Measurements from ENCODE around the gene RPLP1.

RPLP1 gene

DNA sequence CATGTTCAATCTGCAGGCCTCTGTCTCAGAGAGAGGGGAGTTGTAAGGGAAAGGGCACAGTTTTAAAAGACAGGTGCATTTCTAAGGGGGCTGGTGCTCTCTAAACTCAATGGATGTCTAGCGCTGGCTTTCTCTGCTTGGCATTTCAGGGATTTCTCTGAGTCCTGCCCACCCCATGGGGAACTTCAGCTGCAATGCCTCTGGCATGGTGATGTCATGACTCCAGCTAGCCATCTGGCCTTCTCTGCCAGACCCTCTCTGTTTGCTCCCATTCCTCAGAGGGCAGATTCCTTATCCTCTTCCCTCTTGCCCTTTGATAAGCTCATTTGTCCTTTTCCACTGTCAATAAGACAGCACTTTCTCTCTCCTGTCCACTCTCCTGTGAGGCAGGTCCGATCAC lies 40.8 kb downstream of the RPLP1 start:
- DNase-seq (ENCODE audit: low read depth), result no peak
- no peak overlapping the region for H3K4me3 ChIP-seq (ENCODE audit: low read length)
- TF ChIP-seq, protein P1, sequence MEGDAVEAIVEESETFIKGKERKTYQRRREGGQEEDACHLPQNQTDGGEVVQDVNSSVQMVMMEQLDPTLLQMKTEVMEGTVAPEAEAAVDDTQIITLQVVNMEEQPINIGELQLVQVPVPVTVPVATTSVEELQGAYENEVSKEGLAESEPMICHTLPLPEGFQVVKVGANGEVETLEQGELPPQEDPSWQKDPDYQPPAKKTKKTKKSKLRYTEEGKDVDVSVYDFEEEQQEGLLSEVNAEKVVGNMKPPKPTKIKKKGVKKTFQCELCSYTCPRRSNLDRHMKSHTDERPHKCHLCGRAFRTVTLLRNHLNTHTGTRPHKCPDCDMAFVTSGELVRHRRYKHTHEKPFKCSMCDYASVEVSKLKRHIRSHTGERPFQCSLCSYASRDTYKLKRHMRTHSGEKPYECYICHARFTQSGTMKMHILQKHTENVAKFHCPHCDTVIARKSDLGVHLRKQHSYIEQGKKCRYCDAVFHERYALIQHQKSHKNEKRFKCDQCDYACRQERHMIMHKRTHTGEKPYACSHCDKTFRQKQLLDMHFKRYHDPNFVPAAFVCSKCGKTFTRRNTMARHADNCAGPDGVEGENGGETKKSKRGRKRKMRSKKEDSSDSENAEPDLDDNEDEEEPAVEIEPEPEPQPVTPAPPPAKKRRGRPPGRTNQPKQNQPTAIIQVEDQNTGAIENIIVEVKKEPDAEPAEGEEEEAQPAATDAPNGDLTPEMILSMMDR (IDR thresholded peaks at IDR 0.05; ENCODE audit: insufficient read depth, low read depth, low read length, missing control alignments), result no peak

DNA sequence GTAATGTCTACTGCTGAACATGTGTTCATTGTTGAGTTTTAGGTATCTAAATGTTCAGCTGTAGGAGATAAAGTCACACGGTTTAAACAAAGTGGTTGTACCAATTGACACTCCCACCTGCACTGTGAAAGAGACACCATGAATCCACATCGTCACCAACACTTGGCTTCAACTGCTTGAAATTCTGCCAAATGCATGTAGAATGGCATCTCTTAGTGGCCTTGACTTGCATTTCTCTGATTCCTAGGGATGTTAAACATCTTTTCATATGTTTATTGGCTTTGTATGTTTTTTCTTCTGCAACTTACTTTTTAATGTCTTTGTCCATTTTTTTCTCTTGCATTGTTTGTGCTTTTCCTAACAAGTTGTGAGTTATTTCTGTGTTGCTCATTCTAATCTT lies 43.4 kb downstream of the RPLP1 start:
- DNase-seq (ENCODE audit: low read depth), result no peak
- H3K4me3 ChIP-seq (ENCODE audit: low read length), result no peak overlapping the region
- TF ChIP-seq, protein P1 (IDR thresholded peaks at IDR 0.05; ENCODE audit: insufficient read depth, low read depth, low read length, missing control alignments), result no peak

DNA sequence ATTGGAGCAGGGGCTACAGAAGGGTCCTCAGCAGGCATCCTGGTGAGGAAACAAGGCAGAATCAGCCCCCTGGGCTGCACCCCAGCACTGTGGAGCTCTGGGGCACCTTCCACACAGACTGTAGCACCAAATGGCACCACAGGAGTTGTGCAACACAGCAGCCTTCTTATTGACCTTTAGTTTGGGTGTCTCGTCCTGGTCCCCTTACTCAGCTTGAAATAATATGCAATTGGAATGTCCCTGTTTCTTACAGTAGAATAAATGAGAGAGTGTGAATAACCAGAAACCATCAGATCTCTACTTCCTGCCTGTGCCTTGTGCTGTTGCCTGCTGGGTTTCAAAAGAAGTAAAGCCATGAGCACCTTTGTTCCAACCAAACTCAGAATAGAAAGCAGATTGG lies 44.5 kb downstream of the RPLP1 start:
- no peak overlapping the region for H3K4me3 ChIP-seq (ENCODE audit: low read length)
- TF ChIP-seq, protein P1 (IDR thresholded peaks at IDR 0.05; ENCODE audit: insufficient read depth, low read depth, low read length, missing control alignments), result no peak
- no peak for DNase-seq (ENCODE audit: low read depth)

DNA sequence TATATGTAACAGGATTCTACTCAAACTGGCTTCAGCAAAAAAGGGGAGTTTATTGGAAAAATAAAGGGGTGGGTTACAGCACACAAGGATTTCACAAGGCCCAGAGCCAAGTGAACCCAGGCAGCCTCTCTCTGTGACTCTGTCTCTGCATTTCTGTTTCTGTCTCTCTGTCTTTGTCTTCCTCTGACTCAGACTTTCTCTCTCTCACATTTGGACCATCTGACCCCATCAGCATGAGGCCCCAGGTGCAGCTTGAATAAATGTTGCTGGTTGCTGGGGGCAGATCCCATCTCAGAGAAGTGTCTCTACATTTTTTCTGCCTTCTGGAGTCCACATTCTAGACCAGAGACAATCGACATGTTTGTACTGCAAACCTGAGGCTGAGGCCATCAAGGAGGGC lies 45.0 kb downstream of the RPLP1 start:
- DNase-seq (ENCODE audit: low read depth), result no peak
- TF ChIP-seq, protein P1 (IDR thresholded peaks at IDR 0.05; ENCODE audit: insufficient read depth, low read depth, low read length, missing control alignments), result no peak

DNA sequence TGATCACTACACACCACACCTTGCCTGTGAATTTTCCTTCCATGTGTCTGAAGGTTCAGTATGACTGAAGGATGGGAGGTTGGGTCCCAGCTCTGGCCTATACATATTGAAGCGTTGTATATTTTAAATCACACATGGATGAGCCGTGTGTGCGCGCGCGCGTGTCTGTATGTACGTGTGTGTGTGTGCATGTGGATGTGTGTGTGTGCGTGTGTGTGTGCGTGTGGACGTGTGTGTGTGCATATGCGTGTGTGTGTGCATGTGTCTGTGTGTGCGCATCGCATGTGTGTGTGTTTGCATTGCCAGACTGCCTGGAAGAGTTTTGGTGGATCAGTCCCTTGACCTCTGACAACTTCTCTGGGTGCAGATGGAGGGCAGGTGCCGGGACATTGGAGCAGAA lies 45.7 kb downstream of the RPLP1 start:
- DNase-seq (ENCODE audit: low read depth), result no peak
- H3K4me3 ChIP-seq (ENCODE audit: low read length), result no peak overlapping the region
- TF ChIP-seq, protein P1 (IDR thresholded peaks at IDR 0.05; ENCODE audit: insufficient read depth, low read depth, low read length, missing control alignments), result no peak

More for the DNA sequence above, 45.0 kb downstream of the RPLP1 start:
- no peak overlapping the region for H3K4me3 ChIP-seq (ENCODE audit: low read length)

DNA sequence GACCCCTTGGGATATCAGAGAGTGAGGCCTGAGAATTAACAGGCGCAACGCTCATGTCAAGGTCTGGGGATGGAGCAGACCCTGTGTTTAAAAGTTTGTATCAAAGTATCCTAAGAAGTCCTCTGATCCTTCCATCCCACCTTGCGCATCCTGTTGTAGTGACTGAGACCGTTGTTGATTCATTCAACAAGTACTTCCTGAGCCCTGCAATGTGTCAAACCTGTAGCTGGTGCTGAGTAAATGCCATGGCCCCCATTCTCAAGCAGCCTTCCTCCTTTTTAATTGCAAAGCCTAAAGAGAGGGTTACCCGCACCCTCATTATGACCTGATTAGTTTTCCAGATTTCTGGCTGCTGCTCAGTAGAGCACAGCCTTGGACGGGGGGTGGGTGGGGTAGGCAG lies 46.4 kb downstream of the RPLP1 start:
- TF ChIP-seq, protein P1 (IDR thresholded peaks at IDR 0.05; ENCODE audit: insufficient read depth, low read depth, low read length, missing control alignments), result no peak
- DNase-seq (ENCODE audit: low read depth), result no peak
- H3K4me3 ChIP-seq (ENCODE audit: low read length), result no peak overlapping the region

DNA sequence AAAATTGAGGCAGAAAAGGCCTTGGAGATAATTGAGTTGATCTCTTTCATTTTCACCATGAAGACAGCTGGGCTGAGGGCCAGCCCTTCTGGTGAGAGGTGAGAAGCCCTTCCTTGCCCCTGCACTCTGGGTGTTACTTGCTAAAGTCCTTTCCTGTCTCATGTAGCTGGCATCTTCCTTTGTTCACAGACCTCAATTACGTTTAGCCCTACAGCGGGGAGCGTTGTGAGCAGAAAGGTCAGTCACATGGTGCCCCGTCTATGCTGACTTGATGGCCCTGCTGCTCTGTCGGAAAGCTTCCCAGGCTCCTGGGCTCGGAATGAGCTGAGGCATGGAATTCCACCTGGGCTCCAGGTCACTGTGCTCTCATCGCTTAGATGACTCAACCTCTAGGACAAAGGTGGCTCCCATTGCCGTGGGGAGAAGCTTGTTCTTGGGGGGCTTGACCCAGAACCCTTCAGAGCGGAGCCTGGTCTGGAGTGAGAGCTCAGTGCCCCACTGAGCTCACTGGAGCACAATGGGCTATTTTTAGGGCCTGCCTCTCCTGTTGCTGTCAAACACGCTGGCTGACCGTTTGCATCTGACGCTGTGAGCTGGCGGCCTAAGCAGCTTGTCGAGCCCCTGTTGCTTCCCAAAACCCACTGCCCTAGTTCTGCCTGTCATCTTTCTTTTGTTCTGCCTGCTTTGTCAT lies 47.0 kb downstream of the RPLP1 start:
- DNase-seq (ENCODE audit: low read depth), result no peak
- no peak overlapping the region for H3K4me3 ChIP-seq (ENCODE audit: low read length)
- TF ChIP-seq, protein P1 (IDR thresholded peaks at IDR 0.05; ENCODE audit: insufficient read depth, low read depth, low read length, missing control alignments), result no peak
